Hematopoietic multipotent progenitor cell treated with erythropoietin and hydrocortisone succinate and interleukin-3 and kit ligand, for 6 days (in vitro differentiated cells): Measurements from ENCODE around the gene TBXAS1.

Experiments used
- DNase-seq: peaks from one replicate; pipeline ENCODE4 v3.0.0-alpha.2; 2015

Gene TBXAS1

DNA sequence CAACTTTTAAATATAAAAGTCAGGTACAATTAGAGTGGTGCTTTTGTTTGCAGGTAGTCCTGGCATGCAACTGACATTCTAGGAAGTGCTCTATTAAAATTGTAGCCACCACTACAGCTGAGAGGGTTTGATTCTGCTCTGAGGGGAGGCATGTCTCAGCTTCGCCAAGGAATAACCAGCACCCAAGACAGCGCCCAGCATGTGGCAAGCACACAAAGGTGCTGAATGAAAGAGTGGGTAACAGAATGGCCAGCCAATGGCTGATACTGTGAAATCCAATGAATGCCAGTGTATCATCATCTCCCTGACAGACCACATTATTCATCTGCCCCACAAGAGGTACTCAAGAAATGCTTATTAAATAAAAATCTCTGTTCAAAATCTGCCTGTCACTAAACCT, 226.8 kb downstream of the TBXAS1 start:
- no peak for DNase-seq

DNA sequence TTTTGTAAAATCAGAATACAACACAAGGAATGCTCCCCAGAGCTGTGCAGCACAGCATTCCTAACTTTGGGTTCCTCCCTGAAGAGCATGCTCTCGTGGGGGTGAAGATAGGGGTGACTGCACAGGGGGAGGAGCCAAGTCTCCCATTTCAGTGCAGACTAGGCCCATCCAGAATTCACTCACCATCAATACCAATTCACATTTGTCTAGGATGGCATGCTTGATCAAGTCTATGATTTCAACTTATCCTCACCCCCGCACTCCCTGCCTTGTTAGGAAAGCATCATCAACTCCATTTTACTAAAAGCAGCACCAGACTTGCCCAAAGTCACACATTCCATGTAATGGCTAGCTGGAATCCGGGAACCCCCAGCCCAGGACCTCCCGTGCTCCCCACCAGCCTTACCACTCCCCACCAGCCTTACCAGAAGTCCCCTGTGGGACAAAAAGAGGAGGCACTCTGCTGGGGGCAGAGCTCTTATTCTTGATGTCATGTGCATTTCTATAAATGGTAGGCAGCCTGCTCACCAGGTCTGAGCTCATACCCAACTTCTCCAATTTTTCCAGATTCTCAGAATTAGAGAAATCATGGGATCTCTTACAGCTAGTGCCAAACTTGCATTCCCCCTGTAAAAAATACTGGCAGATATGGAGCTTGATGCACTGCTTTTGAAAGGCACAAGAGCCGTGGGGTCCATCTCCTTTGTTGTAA, 227.5 kb downstream of the TBXAS1 start:
- no peak for DNase-seq

DNA sequence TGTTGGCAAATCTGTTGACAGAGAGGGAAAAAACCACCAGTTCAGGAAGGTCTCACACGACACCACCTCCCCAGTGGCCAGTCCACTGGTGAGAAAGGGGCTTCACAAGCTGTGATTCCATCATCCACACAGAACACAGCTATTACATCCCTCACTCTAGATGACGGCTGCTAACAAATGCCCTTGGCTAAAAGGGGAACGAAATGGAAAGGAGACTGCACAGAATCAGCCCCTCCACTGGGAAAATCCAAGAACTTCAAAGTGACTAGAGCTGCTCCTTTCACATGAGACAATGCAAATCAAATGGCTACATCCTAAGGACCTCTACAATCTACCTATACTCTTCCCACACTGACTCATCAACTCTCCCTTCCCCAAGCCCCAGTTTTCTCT, 228.1 kb downstream of the TBXAS1 start:
- no peak for DNase-seq

DNA sequence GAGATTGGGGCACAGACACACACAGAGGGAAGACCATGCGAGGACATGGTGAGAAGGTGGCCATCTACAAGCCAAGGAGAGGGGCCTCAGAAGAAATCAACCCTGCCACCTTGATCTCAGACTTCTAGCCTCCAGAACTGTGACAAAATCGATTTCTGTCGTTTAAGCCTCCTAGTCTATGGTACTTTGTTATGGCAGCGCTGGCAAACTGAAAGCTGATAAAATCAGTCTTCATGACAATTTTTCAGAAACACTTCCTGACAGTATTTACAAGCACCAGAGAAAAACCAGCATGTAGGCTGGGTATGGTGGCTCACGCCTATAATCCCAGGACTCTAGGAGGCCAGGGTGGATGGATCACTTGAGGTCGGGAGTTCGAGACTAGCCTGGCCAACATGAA, 229.5 kb downstream of the TBXAS1 start:
- peak; percentile 23 for DNase-seq

DNA sequence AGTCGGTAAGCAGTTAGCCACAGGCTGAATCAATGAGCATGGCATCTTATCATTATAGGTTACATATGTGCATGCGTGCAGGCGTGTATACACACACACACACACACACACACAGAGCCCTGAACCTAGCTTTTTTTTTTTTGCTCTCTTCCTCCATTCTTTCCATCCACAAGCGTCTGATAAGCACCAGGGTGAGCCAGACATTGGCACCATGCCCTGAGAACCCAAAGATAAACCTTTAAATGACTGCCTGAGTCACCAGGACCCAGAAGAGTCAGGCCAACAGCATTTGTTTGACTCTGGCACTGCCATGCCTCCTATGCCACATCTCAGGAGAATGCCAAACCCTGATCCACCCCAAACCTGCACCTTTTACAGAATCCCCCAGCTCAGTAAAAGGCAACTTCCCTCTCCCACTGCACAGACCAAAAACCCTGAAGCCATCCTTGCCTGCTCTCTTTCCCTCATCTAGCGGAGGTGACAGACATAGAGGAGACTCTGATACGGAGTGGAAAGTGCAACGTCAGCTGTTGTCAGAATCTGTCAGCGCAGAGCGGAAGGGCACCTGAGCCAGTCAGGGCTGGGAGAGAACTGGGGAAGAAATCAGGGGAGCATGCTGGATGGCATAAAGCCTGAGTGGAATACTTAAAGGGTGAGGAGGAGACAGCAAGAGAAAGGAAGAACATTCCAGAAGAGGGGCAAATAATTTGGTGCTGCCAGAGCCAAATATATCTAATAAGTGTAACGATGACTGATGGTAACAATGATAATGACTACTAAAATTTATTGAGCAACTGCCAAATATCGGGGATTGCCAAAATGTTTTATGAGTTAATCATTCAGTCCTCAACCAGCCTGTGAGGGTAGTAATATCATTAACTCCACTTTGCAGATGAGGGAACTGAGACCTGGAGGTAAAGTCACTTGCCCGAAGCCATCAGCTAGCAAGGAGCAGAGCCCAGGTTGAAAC, 230.5 kb downstream of the TBXAS1 start:
- peak; percentile 98 for DNase-seq

DNA sequence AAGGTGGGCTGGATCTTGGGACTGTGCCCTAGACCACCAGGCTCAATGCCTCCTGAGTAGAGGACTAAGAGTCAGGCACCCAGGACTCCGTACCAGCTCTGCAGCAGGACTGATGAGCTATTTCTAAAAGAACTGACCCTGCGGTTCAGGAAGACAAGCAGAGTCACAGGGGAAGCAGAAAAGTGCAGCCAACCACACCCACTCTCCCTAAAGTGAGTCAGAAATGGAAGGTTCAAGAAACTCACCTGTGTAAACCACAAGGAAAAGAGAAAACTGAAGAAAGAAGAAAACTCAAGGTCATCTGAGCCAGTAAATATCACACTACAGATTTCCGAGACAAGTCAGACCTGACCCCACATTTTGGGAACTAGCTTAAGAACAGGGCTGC, 231.2 kb downstream of the TBXAS1 start:
- no peak for DNase-seq

DNA sequence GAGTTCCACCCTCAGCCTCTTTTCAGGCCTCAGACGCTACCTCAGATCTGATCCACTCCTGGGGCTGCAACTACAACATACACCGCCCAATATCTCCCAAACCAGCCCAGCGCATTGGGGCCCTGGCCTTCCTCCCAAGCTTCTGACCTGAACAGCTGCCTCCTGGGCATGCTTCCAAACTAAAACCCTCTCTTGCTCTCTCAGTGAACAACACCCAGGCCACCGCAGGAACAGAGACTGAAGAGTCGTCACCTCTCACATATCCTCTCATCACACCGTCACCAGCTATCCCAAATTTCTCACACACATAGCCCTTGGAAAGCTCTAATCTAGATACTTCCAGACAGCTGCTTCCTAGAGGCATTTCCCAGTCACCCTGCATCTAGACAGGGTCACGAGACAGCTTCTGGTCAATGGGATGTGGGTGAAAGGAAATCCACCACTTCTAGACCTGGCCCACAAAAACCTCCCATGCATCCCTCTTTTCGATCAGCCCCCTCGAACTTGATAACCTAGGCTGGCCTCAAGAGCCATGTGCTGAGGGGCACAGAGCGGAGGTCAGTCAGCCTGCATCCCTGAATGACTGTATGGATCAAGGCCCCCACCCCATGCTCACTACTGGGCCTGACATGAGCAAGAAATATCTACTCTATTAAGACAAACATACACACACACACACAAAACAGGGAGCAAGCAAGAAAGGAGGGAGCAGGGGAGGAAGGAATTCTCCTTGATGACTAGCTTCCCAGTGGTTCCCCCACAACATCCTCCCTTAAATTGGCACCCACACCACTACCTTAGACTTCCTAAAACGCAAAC, 231.9 kb downstream of the TBXAS1 start:
- peak; percentile 95 for DNase-seq

DNA sequence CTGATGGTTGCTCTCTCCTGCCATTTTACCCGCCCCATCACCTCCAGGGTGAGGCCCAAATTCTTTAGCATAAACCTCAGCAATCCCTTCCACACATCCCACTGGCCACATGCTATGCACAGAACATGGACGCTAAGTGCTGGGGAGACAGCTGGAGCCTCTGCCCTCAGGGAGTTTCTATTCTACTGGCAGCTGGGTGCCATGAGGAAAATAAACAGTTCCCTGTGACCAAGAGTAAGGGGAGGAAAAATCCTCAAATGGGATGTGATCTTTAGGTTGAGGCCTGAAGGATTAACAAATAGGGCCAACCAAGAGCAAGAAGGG, 232.5 kb downstream of the TBXAS1 start:
- DNase-seq = no peak

DNA sequence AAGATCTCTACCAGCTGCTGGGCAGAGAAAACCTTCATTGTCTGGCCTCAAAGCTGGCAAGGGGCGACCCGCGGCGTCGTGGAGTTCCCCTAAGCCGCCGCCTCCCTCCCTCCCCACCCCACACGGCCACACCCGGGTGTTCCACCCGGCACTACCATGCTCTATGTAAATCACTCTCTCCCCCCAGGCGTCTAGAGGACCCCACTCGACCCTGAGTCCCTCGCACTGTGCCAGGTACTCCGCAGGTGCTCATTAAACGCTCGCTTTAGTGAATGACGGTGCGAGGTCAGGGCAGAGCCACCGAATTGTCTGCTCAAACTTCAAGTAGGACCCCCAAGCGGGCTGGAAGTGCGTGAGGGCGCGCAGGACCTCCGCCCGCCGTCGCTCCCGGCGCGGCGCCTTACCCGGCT, 233.1 kb downstream of the TBXAS1 start:
- peak; percentile 58 for DNase-seq

DNA sequence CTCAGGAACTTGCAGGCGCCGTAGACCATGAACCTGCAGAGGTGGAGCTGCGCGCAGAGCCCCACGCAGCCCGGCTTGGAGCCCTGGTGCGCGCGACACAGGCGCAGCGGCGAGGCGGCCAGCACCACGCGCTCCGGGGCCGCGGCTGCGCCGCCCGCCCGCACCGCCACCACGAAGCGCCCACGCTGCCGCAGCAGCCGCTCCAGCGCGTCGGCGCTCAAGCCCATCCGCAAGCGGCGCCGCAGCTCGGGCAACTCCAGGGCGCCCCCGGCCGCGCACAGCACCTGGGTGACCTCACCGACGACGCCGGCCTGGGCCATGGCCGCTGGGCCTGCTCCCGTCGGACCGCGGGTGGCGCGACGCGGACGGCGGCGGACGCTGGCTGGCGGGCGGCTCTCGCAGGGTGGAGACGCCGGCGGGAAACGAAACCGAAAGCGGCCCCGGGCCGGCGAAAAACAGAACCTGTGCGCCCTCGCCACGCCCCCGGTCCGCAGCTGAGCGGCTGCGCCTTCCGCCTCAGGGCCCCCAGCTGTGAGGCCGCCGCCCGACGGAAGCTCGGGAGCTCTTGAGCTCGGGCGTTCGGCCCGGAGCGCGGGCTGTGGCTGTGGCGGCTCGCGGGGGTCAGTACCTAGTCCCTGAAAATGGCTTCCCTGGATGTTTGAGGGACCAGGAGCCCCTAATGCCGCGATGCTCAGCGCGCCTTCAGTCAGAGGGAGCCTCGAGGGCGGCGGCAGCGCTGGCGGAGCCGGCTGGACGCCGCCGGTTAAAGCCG, 233.7 kb downstream of the TBXAS1 start, which contains the start of gene PARP12:
PARP12 (minus strand) TSS at position 424 of the 772 bp plus-strand sequence; CDS start at position 320, 104 bp downstream.
- DNase-seq = peak; percentile 90

DNA sequence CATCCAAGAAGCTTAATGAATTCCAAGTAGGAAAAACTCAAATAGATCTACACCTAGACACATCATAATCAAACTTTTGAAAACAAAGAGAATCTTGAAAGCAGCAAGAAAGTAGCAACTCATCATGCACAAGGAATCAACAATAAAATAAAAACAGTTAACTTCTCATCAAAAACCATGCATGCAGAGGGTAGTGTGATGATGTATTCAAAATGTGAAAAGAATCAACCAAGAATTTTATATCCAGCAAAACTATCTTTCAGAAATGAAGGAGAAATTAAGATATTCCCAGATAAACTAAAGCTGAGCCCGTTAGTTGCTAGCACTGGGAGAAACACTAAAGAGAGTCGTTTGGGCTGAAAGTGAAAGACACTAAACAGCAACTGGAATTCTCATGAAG, 238.0 kb downstream of the TBXAS1 start:
- DNase-seq = no peak

DNA sequence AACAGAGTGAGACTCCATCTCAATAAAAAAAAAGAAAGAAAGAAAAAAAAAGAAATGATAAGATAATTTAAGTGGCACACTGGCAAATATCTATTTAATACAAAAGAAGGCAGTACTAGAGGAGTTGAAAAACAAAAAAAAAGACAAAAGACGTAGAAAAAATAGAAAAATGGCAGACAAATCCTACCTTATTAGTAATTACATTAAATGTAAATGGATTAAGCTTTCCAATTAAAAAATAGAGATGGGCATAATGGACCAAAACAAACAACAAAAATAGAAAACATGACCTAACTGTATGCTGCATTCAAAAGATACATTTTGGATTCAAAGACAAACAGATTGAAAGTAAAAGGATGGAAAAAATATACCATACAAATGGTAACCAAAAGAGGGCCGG, 239.0 kb downstream of the TBXAS1 start:
- DNase-seq = no peak

DNA sequence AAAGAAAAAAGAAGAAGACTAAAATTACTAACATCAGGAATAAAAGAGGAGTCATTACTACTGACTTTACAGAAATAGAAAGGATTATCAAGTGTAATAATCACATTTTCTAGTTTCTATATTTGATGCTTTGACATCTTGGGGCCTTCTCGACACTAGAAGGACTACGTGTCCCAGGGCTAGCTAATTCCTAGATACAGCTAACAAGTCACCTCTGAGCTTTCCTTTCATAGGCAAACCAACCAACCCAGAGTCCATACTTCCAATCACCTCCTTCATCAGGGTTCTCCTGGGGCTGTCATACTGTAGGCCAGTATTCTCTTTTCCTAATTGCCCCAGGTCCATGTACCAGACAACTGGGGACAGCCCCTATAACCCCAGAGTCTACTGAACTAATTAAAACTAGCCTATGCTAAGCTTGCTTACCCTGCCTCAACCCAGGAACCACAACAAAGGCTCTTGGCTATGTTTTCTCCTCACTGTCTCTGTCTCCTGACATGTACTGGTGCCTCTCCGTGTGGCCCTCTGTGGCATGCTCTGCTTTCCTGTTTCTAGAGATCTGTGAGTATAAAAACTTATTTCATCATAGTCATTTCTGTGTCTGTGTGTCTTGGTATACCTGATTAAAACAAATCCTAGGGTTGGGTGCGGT, 240.4 kb downstream of the TBXAS1 start:
- no peak for DNase-seq
